ENCODE results near the gene OLFML2A. TPM values are rescaled to one million over a fixed set of nuclear protein-coding genes. Genes with fewer than 3 reads are reported as not detected.
A peak's percentile ranks its signal among the peaks of the same experiment; 100 is the strongest.

The OLFML2A gene
- total and polyA plus RNA-seq, 2 donors (not counting 1 experiment from before 2014, with no cell fraction given): 0.76 to 0.88 TPM

GRCh38 chr9:124859803-124860581, 83.1 kb downstream of the OLFML2A start:
- Histone ChIP-seq H2AFZ (ENCODE audit: insufficient read depth, low read depth, low read length, poor library complexity, severe bottlenecking) (no peak overlapping the region), H3K27ac (ENCODE audit: low read length in 2 of 2) (peak overlapping the region in 1 of 2 donors; percentile 88), H3K79me2 (ENCODE audit: control insufficient read depth, insufficient read depth, low read length) (peaks cover 3% of the 10 kb centered on the region), H3K27me3 (replicated peaks in 1 of 4; ENCODE audit: control extremely low read depth in 1 of 4, control insufficient read depth in 3 of 4, insufficient read depth in 4 of 4, low read length in 3 of 4) (no peaks in the 10 kb centered on the region), H3K9me3 (ENCODE audit: control extremely low read depth in 1 of 3, control insufficient read depth in 2 of 3, insufficient read depth in 1 of 3, low read length in 2 of 3) (no peaks in the 10 kb centered on the region), H3K36me3 (replicated peaks in 1 of 2; ENCODE audit: control extremely low read depth in 1 of 2, control insufficient read depth in 1 of 2, extremely low read depth in 1 of 2, insufficient read depth in 2 of 2, low read length in 1 of 2) (peaks cover 0 to 43% of the 10 kb centered on the region in 2 experiments), H4K20me1 (ENCODE audit: control insufficient read depth, insufficient read depth, low read length, poor library complexity, severe bottlenecking) (peaks cover 41% of the 10 kb centered on the region), H3K4me2 (replicated peaks; ENCODE audit: low read depth, low read length, poor library complexity, severe bottlenecking) (peak overlapping the region; percentile 75), H3K4me1 (ENCODE audit: control insufficient read depth in 2 of 2, insufficient read depth in 2 of 2, low read length in 2 of 2) (peaks cover 18 to 34% of the 10 kb centered on the region in 2 donors), H3K9ac (ENCODE audit: low read length) (peak overlapping the region; percentile 77), H3K4me3 (ENCODE audit: control extremely low read depth in 1 of 5, extremely low read depth in 1 of 5, insufficient read depth in 1 of 5, low read depth in 2 of 5, low read length in 4 of 5) (no peak overlapping the region)
- H3K9me3 Mint-ChIP-seq (ENCODE audit: insufficient read depth): no peaks in the 10 kb centered on the region
- ATAC-seq (ENCODE audit: low read depth): no peak
- peaks cover 28% of the 10 kb centered on the region for H3K4me1 Mint-ChIP-seq
- H3K27me3 Mint-ChIP-seq: no peaks in the 10 kb centered on the region
- peak overlapping the region; percentile 98 for H3K27ac Mint-ChIP-seq
- WGBS (ENCODE audit: insufficient coverage): 56% methylated on average over 4 of the region's 10 CpGs
- intact Hi-C loops (cut with micrococcal nuclease): loop anchor here (5.0 to 10.0 kb wide), 4 partner anchors 342 to 1945 kb away; partner anchors contain the start of genes HSPA5, PSMB7, RABEPK and ZBTB43
- H3K4me3 Mint-ChIP-seq: peak overlapping the region; percentile 99
- DNase-seq: no peak
- ChIA-PET CTCF (interaction anchor here (2.3 to 7.9 kb wide), 3 partner anchors 7 to 86 kb away, joined by 16 to 61 read pairs (median 51); partner anchors contain the start of genes NR6A1, OLFML2A and WDR38), POLR2A (interaction anchor here (0.6 to 0.7 kb wide), 2 partner anchors 59 to 1626 kb away, joined by 3 to 4 read pairs; no protein-coding TSS in a partner anchor)
- TF ChIP-seq EZH2 (IDR thresholded peaks at IDR 0.05; ENCODE audit: borderline replicate concordance, insufficient read depth, low read depth, low read length, poor library complexity, severe bottlenecking) (no peak), CTCF (IDR thresholded peaks at IDR 0.05) (no peak)

Measured in B cell (primary cell).